ENCODE data around the gene HELLS. TPM values are rescaled to one million over a fixed set of nuclear protein-coding genes. Genes with fewer than 3 reads are reported as not detected.

HELLS gene
- total RNA-seq, 1 donor from 2014 or later, result 23.3 TPM

DNA sequence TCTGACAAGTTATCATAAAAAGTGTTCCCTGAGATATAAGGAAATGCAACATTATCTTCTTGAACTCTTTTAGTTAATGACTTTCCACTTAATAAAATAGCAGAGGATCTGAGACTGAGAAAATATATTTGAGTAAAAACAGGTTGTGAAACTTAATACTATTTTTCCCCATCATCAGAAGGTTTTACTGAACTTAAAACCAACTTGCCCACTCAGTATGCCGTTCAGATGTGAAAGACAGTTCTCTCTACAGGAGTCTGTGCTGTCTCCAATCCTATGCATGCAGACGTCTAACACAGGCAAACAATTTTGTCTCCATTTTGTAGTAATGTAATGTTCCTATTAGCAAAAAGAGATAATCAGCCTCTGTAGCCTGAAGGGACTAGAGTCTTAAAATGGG, 99.7 kb downstream of the HELLS start:
- H3K9me3 Mint-ChIP-seq (ENCODE audit: unreplicated experiment), result no peaks in the 10 kb centered on the region
- no peak for DNase-seq (ENCODE audit: extremely low spot score, unreplicated experiment)
- TF ChIP-seq, protein P1, sequence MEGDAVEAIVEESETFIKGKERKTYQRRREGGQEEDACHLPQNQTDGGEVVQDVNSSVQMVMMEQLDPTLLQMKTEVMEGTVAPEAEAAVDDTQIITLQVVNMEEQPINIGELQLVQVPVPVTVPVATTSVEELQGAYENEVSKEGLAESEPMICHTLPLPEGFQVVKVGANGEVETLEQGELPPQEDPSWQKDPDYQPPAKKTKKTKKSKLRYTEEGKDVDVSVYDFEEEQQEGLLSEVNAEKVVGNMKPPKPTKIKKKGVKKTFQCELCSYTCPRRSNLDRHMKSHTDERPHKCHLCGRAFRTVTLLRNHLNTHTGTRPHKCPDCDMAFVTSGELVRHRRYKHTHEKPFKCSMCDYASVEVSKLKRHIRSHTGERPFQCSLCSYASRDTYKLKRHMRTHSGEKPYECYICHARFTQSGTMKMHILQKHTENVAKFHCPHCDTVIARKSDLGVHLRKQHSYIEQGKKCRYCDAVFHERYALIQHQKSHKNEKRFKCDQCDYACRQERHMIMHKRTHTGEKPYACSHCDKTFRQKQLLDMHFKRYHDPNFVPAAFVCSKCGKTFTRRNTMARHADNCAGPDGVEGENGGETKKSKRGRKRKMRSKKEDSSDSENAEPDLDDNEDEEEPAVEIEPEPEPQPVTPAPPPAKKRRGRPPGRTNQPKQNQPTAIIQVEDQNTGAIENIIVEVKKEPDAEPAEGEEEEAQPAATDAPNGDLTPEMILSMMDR (IDR thresholded peaks at IDR 0.05), result no peak
- no peak overlapping the region for H3K4me3 Mint-ChIP-seq (ENCODE audit: unreplicated experiment)
- no peaks in the 10 kb centered on the region for H3K27me3 Mint-ChIP-seq (ENCODE audit: unreplicated experiment)
- no peak overlapping the region for H3K27ac Mint-ChIP-seq (ENCODE audit: unreplicated experiment)
- no peaks in the 10 kb centered on the region for H3K36me3 Mint-ChIP-seq (ENCODE audit: unreplicated experiment)
- H3K4me1 Mint-ChIP-seq (ENCODE audit: unreplicated experiment), result peaks cover 5% of the 10 kb centered on the region

Other genes with a start within 250 kb of the HELLS start
- gene NOC3L, start 182.8 kb upstream of the HELLS start, total RNA-seq, result 15.3 and 15.5 TPM in 2 replicates
- 16.8 and 19.4 TPM in 2 replicates for gene TBC1D12, start 143.2 kb upstream of the HELLS start, total RNA-seq
- not detected in 2 replicates for gene CYP2C18, start 137.9 kb downstream of the HELLS start, total RNA-seq
- not detected in 2 replicates for gene CYP2C19, start 216.9 kb downstream of the HELLS start, total RNA-seq